ENCODE data around the gene UACA.

DNA sequence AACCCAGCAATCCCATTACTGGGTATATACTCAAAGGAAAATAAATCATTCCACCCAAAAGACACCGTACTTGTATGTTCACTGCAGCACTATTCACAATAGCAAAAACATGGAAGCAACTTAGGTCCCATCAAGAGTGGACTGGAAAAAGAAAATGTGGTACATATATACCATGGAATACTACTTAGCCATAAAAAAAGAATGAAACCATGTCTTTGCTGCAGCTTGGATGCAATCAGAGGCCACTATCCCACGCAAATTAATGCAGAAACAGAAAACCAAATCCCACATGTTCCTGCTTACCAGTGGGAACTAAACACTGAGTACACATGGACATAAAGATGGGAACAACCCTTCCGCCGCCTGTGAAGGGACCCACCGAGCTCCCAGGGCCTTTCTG is 34.2 kb downstream of the UACA start:
- TF ChIP-seq, protein P1, sequence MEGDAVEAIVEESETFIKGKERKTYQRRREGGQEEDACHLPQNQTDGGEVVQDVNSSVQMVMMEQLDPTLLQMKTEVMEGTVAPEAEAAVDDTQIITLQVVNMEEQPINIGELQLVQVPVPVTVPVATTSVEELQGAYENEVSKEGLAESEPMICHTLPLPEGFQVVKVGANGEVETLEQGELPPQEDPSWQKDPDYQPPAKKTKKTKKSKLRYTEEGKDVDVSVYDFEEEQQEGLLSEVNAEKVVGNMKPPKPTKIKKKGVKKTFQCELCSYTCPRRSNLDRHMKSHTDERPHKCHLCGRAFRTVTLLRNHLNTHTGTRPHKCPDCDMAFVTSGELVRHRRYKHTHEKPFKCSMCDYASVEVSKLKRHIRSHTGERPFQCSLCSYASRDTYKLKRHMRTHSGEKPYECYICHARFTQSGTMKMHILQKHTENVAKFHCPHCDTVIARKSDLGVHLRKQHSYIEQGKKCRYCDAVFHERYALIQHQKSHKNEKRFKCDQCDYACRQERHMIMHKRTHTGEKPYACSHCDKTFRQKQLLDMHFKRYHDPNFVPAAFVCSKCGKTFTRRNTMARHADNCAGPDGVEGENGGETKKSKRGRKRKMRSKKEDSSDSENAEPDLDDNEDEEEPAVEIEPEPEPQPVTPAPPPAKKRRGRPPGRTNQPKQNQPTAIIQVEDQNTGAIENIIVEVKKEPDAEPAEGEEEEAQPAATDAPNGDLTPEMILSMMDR (conservative IDR thresholded peaks at IDR 0.05; ENCODE audit: low read depth in 2 of 2): no peak
- TF ChIP-seq POLR2AphosphoS5 (IDR thresholded peaks at IDR 0.05; ENCODE audit: low read depth): no peak
- TF ChIP-seq, protein P2, sequence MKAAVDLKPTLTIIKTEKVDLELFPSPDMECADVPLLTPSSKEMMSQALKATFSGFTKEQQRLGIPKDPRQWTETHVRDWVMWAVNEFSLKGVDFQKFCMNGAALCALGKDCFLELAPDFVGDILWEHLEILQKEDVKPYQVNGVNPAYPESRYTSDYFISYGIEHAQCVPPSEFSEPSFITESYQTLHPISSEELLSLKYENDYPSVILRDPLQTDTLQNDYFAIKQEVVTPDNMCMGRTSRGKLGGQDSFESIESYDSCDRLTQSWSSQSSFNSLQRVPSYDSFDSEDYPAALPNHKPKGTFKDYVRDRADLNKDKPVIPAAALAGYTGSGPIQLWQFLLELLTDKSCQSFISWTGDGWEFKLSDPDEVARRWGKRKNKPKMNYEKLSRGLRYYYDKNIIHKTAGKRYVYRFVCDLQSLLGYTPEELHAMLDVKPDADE (IDR thresholded peaks at IDR 0.05): no peak
- no peak for TF ChIP-seq CREB1 (CRISPR knock-in tag; IDR thresholded peaks at IDR 0.05; ENCODE audit: low read depth)
- no peak for TF ChIP-seq EZH2 (IDR thresholded peaks at IDR 0.05; ENCODE audit: low read depth, unreplicated experiment)

Data from GM23338 (cell line).